GM21390 (cell line): Measurements from ENCODE around the gene ACER3.
A peak's percentile ranks its signal among the peaks of the same experiment; 100 is the strongest.
"Not testable (repeated sequence)": the region's sequence is repeated elsewhere in the genome, so short reads cannot be mapped to it uniquely, and the experiment has no call there.

Experiments
- ATAC-seq: cut with Tn5 transposase; IDR thresholded peaks from one replicate; pipeline ENCODE4 v1.9.1; 2021; ENCODE audit not compliant: unreplicated experiment

The ACER3 gene

DNA sequence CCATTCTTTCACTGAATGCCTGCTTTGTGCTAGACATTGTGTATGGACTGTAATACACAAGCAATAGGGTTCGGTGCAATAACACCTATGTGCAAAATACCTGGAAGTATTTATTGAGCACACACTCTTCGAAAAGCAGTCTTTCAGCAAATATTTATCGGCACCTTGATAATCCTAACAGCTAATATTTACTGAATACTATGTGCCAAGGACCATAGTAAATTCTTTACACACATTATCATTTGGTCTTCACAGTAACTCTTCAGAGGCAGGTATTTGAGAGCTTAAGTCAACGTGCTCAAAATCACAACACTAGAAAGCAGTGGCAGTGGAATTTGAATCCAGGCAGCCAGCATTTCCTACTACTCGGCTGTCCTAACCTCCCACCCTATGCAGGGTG lies 175.7 kb downstream of the ACER3 start:
- ATAC-seq: no peak

DNA sequence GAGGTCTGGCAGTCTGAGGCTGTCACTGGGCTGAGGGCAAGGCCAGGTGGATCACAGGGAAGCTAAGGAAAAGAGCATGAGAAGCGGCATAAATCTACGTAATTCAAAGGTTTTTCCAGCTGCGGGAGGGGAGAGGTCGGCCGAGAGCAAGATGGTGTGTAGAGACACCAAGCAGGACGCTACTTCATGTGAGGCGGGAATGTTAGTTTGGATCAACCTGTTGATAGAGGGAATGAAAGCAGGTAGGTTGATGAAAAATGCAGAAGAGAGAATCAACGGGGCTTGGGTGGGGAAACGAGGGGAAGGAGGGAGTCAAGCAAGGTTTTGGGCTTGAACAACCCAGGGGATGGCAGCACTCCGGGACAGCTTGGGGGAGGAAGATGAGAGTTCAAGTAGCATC lies 176.3 kb downstream of the ACER3 start:
- ATAC-seq: no peak

- ATAC-seq: no peak
These were observed 177.5 kb downstream of the ACER3 start for GRCh38 chr11:77038029-77038824.

DNA sequence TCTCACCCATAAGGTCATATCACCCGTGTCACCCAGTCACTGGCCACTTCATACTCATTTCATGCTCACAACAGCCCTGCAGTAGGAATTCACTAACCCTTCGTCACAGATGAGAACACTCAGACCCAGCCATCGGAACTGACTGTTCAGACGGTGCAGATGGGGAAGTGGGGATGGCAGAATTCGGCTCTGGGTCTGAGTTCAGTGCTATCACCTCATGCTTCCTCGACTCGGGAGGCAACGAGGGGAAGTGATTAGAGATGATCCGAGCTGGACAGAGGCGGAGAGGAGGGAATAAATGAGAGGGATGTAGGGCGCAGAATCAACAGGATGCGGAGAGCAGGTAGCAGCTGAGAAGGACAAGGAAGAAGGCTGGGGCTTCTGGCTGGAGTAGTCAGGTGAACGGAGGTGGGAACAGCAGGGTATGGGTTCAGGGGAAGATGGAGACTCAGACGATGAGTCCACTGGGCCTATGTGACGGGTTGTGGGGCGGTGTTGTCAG lies 178.2 kb downstream of the ACER3 start:
- ATAC-seq: no peak

- no peak for ATAC-seq
These were observed 179.0 kb downstream of the ACER3 start for GRCh38 chr11:77039491-77040400.

DNA sequence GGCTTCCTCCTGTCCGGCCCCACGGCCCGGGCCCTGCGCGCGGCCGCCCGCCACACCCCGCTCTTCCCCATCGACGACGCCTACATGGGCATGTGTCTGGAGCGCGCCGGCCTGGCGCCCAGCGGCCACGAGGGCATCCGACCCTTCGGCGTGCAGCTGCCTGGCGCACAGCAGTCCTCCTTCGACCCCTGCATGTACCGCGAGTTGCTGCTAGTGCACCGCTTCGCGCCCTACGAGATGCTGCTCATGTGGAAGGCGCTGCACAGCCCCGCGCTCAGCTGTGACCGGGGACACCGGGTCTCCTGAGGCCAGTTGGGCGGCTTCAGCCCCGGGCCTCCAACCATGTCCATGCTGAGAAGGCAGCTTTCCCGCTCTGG lies 179.7 kb downstream of the ACER3 start:
- ATAC-seq: no peak

GRCh38 chr11:77040889-77041288 lies 180.2 kb downstream of the ACER3 start:
- ATAC-seq: no peak

- ATAC-seq: no peak
These were observed 181.5 kb downstream of the ACER3 start for GRCh38 chr11:77042111-77042726.

DNA sequence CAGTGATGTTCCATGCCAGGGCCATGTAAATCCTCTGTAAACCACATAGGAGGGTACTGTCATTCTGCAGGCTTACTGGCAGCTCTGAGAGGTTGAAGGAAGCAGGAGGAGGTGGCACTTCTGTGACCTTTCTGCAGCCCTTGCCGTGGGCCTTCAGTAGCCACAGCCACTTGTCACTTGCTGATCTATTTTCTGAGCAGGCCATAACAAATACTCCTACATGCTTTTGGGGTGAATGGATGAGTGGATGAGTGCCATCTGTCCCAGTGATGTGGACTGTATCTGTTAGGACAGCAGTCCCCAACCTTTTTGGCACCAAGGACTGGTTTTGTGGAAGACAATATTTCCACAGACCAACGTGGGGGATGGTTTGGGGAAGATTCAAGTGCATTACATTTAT lies 183.6 kb downstream of the ACER3 start:
- no peak for ATAC-seq

DNA sequence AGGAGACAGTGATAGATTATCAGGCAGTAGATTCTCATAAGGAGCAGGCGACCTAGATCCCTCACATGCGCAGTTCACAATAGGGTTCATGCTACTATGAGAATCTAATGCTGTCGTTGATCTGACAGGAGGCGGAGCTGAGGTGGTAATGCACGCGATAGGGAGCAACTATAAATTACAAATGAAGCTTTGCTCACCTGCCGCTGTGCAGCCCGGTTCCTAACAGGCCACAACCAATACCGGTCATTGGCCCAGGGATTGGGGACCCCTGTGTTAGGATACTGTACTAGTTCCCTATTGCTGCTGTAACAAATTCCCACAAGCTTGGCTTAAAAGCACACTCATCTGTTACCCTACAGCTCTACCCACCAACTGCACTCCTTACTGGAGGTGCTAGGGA lies 184.2 kb downstream of the ACER3 start:
- no peak for ATAC-seq

DNA sequence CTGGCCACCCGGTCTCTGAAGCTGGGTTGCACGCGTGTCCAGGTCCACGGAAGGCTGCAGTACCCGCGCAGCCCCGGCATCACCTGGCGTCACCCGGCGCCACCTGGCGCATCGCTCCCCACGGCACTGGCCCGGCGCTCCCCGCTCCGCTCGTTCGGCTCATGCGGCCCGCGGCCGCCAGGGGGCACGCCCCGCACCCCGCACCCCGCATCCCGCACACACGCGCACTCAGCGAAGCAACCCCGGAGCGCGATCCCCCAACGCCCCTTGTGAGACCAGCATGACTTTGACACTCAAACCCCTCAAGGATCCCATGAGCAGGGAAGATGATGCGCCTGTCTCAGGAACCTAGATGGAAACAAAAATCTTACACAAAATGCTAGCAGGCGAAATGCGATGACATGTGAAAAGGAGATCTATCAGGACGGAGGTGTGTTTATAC lies 185.4 kb downstream of the ACER3 start:
- ATAC-seq: no peak

DNA sequence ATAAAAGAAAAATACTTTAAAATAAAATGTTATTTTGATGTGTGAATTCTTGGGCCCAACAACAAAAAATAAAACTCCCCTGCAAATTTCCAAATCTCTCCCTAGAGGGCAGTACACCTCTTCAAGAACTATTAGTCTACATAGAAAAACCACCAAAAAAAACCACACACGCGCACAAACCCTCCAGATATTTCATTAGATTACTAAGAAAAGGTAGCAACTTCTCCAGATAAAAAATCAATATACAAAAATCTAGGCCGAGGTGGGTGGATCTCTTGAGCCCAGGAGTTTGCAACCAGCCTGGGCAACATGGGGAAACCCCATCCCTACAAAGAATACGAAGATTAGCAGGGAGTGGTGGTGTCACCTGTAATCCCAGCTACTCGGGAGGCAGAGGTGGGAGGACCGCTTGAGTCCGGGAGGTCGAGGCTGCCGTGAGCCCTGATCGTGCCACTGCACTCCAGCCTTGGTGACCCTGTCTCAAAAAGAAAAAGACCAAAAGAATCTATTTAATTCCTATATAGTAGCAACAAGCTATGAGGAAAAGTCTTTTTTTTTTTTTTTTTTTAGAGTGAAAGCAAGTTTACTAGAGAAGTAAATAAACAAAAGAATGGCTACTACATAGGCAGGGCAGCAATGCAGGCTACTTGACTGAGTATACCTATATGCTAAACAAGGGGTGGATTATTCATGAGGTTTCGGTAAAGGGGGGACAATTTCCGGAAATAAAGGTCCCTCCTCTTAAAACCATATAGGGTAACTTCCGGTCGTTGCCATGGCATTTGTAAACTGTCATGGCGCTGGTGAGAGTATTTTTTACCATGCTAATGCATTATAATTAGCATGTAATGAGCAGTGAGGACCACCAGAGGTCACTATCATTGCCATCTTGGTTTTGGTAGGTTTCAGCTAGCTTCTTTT lies 186.5 kb downstream of the ACER3 start:
- ATAC-seq: peak; percentile 84

DNA sequence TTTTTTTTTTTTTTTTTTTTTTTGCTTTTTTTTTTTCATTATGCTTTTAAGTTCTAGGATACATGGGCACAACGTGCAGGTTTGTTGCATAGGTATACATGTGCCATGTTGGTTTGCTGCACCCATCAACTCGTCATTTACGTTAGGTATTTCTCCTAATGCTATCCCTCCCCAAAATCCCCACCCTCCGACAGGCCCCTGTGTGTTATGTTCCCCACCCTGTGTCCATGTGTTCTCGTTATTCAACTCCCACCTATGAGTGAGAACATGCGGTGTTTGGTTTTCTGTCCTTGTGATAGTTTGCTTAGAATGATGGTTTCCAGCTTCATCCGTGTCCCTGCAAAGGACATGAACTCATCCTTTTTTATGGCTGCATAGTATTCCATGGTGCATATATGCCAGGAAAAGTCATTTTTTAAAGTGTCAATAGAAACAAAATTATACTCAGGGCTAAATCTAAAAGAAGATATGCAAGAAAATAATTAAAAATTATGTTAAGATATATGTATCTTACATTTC lies 187.3 kb downstream of the ACER3 start:
- not testable (repeated sequence) for ATAC-seq

DNA sequence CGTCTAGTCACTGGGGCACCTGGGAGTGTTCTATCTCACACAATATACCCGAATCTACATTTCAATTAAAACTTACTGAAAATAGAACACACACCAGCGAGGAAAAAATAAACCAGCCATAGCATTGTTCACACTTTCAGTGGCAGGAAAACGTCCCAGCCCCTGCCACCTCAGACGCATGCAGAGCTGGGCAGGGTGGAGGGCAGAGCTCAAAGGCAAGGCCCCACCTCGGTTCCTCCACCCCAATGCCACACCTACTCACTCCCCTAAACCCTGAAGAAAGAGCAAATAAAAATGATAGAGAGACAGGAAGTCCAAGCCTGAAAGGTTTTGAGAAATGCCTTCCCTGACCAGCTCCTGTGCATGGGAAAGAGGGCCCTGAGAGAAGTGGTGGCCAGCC lies 188.3 kb downstream of the ACER3 start:
- ATAC-seq: no peak

GRCh38 chr11:77051511-77051910 lies 190.8 kb downstream of the ACER3 start:
- ATAC-seq: no peak

DNA sequence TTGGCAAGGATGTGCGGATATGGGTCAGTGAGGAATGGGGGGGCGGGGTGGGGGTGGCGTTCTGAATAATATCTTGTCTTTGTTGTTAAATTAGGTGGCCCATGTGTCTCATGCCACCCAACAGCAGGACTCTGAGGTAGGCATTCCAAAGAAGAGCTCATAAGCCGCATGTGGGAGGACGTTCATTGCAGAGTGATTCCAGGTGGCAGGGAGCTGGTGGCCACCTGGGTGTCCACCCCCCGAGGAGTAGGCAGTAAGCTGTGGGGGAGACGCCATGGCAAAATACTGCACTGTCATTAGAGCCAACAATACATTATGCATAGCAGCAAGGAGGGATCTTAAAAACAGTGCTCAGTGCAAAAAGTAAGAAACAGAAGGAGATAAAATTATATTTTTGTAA lies 191.8 kb downstream of the ACER3 start:
- ATAC-seq: no peak

- ATAC-seq: no peak
These were observed 192.7 kb downstream of the ACER3 start for GRCh38 chr11:77053217-77054015.

DNA sequence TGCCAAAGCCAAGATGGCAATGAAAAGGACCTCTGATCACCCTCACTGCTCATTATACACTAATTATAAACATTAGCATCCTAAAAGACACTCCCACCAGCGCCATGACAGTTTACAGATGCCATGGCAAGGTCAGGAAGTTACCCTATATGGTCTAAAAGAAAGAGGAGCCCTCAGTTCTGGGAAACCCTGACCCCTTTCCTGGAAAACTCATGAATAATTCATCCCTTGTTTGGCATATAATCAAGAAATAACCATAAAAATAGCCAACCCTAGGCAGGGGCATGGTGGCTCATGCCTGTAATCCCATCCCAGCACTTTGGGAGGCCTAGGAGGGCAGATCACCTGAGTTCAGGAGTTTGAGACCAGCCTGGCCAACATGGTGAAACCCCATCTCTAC lies 193.4 kb downstream of the ACER3 start:
- ATAC-seq: no peak

- ATAC-seq: no peak
These were observed 194.4 kb downstream of the ACER3 start for GRCh38 chr11:77055101-77055561.
